Mesothelial cell of epicardium (in vitro differentiated cells): Measurements from ENCODE around the gene U2AF1L4. TPM values are rescaled to one million over a fixed set of nuclear protein-coding genes. Genes with fewer than 3 reads are reported as not detected.

Source experiments
- DNase-seq, 2 experiments: peaks; one replicate each; pipeline ENCODE4 v3.0.0; 2021; ENCODE audit warnings: low spot score in 2 of 2; ENCODE audit not compliant: unreplicated experiment in 2 of 2
- H3K27ac Mint-ChIP-seq: 2 replicates; pipeline ENCODE4 v1.8.0; 2021; ENCODE audit warnings: mixed read lengths
- H3K27me3 Mint-ChIP-seq: 2 replicates; pipeline ENCODE4 v1.8.0; 2021; ENCODE audit warnings: low read depth, mixed read lengths
- H3K36me3 Mint-ChIP-seq: 2 replicates; pipeline ENCODE4 v1.8.0; 2021; ENCODE audit warnings: mixed read lengths
- H3K4me1 Mint-ChIP-seq: 2 replicates; pipeline ENCODE4 v1.8.0; 2021; ENCODE audit warnings: mixed read lengths
- H3K4me3 Mint-ChIP-seq: 2 replicates; pipeline ENCODE4 v1.8.0; 2021; ENCODE audit warnings: mild to moderate bottlenecking, moderate library complexity, mixed read lengths
- H3K9me3 Mint-ChIP-seq: 2 replicates; pipeline ENCODE4 v1.8.0; 2021; ENCODE audit warnings: mixed read lengths
- CTCF ChIP-seq: fragments of 200-600 bp; sonication (generic); IDR thresholded peaks from one replicate; pipeline ENCODE4 v1.5.0; 2021; ENCODE audit warnings: antibody characterized with exemption; ENCODE audit not compliant: unreplicated experiment
- total RNA-seq: library from RNA; stranded (reverse); gene quantifications from 3 replicates; pipeline ENCODE4 v1.2.1, GENCODE V29; 2021

The U2AF1L4 gene
- total RNA-seq, 1 donor from 2014 or later = 42.5 TPM

GRCh38 chr19:35787227-35787799 lies 42.1 kb upstream of the U2AF1L4 start:
- H3K27ac Mint-ChIP-seq = no peak overlapping the region
- peaks cover 11% of the 10 kb centered on the region for H3K36me3 Mint-ChIP-seq
- no peaks in the 10 kb centered on the region for H3K4me1 Mint-ChIP-seq
- H3K27me3 Mint-ChIP-seq = peaks cover 4% of the 10 kb centered on the region
- DNase-seq = no peak
- no peak overlapping the region for H3K4me3 Mint-ChIP-seq
- no peaks in the 10 kb centered on the region for H3K9me3 Mint-ChIP-seq
- TF ChIP-seq CTCF = no peak

- no peak overlapping the region for H3K27ac Mint-ChIP-seq
Measured at GRCh38 chr19:35786299-35787160, 41.3 kb upstream of the U2AF1L4 start.

GRCh38 chr19:35785339-35785627 lies 40.1 kb upstream of the U2AF1L4 start:
- H3K27ac Mint-ChIP-seq = no peak overlapping the region
- peaks cover 18% of the 10 kb centered on the region for H3K36me3 Mint-ChIP-seq

More at GRCh38 chr19:35786299-35787160, 41.3 kb upstream of the U2AF1L4 start:
- no peaks in the 10 kb centered on the region for H3K9me3 Mint-ChIP-seq
- H3K36me3 Mint-ChIP-seq = peaks cover 13% of the 10 kb centered on the region
- H3K4me3 Mint-ChIP-seq = no peak overlapping the region
- H3K27me3 Mint-ChIP-seq = peaks cover 4% of the 10 kb centered on the region
- no peak for TF ChIP-seq CTCF
- no peak for DNase-seq
- no peaks in the 10 kb centered on the region for H3K4me1 Mint-ChIP-seq

GRCh38 chr19:35784503-35785338 lies 39.5 kb upstream of the U2AF1L4 start:
- peaks cover 4% of the 10 kb centered on the region for H3K27me3 Mint-ChIP-seq
- H3K27ac Mint-ChIP-seq = no peak overlapping the region
- H3K4me1 Mint-ChIP-seq = no peaks in the 10 kb centered on the region
- no peak for TF ChIP-seq CTCF
- no peak for DNase-seq
- H3K4me3 Mint-ChIP-seq = no peak overlapping the region
- no peaks in the 10 kb centered on the region for H3K9me3 Mint-ChIP-seq
- peaks cover 18% of the 10 kb centered on the region for H3K36me3 Mint-ChIP-seq

More at GRCh38 chr19:35785339-35785627, 40.1 kb upstream of the U2AF1L4 start:
- Mint-ChIP-seq H3K4me3 (no peak overlapping the region), H3K9me3 (no peaks in the 10 kb centered on the region), H3K4me1 (no peaks in the 10 kb centered on the region), H3K27me3 (peaks cover 4% of the 10 kb centered on the region)
- TF ChIP-seq CTCF = no peak
- no peak for DNase-seq

- Mint-ChIP-seq H3K4me3 (no peak overlapping the region), H3K9me3 (no peaks in the 10 kb centered on the region), H3K4me1 (no peaks in the 10 kb centered on the region), H3K36me3 (peaks cover 18% of the 10 kb centered on the region), H3K27me3 (peaks cover 4% of the 10 kb centered on the region), H3K27ac (no peak overlapping the region)
- no peak for DNase-seq
- TF ChIP-seq CTCF = no peak
Measured at GRCh38 chr19:35783469-35784434, 38.5 kb upstream of the U2AF1L4 start.
